NCI-H146 treated with DMSO at 0.1 percent for 48 hours (cell line): ENCODE results near the gene MASP1.

ENCODE experiments used
- DNase-seq: peaks from one replicate; lab custom pipeline; 2025; ENCODE audit not compliant: unreplicated experiment; lab: John Stamatoyannopoulos, UW

Gene MASP1

DNA sequence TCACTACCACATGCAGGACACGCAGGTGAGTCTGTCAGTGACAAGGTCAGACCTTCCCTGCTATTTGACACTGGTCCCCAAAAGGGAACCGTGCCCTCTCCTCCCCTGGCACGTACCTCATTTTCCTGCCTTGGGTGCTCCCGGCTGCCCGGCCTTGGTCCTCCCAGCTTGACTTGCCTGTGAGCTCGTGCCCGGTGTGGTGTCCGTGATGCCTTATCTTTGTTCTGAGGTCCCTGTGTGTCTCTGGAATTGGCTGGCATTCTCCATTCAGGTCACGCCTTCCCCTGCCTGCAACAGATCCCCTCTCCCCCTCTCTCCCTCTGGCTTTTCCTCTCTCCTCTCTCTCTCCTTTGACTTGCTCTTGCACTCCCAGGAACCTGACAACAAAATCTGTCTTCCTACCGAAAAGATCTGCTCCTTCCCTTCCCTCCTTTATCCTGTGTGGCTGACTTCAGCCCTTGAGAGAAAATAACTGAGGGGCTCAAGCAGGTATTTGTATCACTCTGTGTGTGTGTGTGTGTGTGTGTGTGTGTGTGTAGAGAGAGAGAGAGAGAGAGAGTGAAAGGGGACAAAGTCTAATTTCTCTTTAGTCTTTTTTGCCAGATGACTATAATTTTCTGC lies at the start of gene MASP1:
Gene MASP1 (minus strand): TSS at position 226 of the 621 bp plus-strand sequence. CDS start 105 bp downstream, at position 121.
- no peak for DNase-seq

DNA sequence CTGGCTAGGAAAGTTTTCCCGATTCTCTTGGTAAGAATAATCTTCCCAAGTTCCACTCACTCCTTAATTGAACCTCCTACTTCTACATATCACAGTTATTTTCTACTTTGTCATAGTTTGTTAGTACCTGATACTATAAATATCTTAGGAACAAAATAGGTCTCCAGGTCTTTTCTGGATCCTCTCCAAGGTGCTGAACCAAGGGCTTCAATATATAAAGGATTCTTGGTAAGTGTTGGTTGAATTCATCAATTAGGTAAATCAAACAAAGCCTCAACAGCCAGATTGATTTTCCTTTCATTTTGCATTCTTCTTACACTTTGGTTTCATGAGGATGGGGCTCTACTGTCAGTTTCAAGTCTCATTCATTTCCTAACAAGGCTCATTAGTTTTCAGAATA lies 49.0 kb upstream of the MASP1 start:
- no peak for DNase-seq

DNA sequence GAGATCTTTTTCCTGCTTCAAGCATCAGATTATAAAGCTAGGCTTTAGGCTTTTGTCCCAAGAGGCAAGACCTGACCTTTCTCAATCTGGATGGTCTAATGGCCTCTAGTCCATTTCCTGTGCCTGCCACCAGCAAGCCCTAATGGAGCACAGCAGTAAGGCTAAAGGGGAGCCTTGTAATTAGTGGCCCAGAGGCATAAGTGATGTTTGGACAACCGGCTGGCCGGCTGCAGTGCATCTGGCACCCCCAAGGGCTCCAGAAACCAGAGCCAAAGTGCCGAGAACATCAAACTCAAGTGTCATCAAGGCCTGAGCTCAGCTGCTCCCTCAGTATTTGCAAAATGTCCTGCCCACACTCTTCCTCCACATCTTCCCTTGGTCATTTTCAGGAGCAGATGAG lies 44.8 kb upstream of the MASP1 start:
- no peak for DNase-seq

DNA sequence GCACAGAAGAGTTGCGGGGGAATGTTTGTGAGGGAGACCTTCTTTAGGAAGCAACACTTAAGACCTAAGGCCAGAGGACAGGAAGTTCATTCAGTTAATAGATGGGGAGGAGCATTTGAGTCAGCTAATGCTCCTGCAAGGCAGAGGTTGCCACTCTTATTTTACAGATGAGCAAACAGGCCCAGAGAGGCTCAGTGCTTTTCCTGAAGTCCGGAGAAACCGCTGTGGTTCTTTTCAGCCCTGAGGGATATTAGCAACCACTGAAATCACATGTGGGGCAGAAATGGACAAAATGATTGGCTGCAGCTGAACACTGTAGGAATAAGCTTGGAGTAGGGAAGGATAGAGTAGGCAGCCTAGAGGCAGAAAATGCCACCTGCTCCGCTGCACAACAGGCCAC lies 43.4 kb upstream of the MASP1 start:
- DNase-seq, result no peak

DNA sequence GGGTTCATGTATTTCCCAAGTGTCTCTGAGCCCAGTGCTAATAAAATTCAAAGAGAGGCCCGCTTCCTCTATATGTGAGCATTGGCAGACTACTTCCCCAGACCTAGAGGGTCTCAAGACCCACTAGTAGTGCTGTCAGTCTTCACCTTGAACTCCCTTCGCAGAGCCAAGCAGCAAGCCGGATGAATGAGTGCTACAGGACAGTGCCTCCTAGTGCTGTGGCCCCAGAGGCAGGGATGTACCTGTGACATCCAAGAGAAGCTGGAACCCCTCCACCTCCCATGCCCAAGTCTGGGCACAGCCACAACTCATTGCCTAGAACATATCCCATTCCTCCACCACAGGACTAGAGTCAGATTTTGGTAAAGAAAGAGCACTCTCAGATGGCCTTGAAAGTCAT lies 37.2 kb upstream of the MASP1 start:
- no peak for DNase-seq

DNA sequence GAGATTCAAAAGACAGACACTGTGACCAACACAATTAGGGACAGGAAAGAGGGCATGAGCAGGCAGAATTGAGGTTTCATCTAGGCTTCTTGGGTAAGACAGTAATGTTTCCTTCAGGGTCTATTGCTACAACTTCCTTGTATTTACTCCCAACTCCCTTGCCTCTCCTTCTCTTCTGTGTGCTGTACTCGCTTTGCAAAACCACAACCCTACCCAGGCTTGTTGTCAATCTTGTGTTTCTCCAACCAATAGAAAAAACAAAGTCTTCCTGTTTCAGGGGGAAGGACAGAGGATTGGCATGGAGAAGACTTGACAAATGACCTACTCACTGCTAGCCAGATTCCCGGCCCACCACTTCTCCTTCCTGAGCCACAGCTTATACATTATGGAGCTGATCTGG lies 36.3 kb upstream of the MASP1 start:
- DNase-seq, result no peak

DNA sequence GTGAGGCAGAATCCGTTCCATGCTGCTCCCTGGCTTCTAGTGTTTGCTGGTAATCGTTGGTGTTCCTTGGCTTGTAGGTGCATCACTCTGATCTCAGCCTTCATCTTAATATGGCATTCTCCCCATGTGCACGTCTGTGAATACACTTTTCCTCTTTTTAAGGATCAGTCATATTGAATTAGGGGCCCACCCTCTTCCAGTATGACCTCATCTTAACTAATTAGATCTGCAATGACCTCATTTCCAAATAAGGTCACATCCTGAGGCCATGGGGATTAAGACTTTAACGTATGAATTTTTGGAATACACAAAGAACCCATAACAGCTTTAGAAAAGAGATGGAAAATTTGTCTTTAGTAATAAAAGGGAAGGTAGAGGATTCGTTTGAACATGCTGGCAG lies 34.1 kb upstream of the MASP1 start:
- no peak for DNase-seq

GRCh38 chr3:187323091-187323490 lies 31.6 kb upstream of the MASP1 start:
- no peak for DNase-seq

DNA sequence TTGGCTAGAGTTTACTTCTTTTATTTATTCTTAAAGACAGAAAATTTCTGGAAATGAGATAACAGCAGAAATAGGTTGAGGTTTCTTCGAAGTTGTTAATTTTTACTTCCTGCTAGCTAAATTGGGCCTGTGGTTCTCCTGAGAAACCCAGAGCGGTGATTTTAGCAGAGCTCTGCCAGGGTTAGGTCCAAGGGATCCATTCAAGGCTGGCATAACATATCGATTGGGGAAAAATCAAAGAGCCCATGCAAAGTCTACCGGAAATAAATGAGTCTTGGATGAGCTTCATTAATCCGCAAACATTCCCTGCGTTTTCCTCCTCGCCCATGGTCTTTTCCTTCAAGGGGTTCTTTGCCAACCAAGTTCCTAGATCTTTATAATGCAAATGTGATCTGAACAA lies 30.8 kb upstream of the MASP1 start:
- DNase-seq, result no peak

DNA sequence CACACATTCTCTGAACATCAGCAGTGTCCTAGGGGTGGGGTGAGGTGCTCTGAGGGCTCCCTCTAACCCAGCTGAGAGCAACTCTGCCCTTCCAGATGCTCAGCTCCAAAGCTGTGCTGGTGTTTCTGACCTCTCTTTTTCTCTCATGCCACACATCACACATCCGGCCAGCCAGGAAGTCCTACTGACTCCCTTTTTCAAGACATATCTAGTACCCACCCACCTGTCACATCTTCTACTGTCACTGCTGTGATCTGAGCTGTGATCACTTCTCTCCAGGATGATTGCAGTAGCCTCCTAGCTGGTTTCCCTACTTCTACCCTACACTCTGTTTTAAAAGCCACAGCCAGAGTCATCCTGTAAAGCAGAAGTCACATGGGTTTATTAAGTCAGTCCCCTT lies 30.2 kb upstream of the MASP1 start:
- DNase-seq, result no peak

DNA sequence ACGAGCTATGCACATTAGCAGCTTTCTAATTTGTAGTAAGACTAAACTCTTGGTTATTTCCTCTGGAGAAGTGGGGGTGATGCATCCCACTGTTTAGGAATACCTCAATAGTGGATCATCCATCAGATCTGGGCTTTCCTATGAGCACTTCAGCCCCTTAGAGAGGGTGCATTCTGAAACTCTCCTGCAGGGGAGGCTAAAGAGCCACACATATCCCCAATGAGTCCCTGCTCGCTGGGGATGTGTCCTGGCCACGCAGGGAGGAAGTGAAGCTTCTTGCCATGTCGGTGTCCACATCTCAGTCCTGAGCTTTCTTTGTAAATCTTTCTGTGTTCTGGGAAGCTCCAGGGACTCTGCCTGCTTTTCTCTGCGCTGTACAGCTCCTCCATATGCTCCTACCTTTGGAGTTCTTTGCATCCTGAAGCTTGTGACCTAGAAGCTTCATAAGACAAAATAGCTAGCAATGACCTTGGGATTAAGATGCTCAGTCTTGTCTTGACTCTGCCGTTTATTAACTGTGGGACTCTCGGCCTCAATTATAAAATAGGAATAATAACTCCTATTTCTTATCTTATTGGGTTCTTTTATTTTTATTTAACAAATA lies 28.3 kb upstream of the MASP1 start:
- DNase-seq, result no peak

DNA sequence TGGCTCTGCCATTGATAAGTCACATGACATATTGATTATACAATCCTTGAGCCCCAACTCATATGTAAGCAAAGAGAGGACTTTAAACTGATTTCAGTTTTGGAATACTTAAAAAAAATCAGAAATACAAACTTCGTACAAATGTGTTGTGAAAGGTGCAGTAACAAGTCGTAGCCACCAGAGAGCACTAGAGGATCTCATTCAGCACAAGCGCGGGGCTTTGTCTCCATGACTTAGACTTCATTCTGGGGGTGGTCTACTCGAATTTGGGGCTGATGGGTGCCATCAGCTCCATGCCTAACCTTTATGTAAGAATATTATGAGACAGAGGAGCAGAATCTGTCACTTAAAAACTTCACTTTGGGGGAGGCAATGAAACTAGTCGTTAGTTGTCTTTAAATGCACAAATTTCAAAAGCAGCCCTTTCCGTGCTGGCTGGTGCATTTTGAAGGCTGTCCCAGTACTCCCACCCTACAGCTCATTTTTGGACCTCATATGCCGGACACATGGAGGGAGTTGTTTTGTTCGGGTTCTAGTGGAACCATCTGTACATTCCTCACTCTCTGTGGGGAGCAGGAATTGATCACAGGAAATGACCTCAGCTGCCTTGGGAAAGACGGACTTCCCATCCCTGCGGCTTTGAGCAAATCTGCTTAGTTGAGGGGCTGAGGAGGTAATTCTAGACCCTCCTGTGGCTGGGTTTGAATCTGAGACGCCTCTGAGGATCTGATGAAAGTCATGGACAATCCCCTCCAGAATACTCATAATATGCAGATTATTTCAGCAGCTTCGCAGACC lies 27.5 kb upstream of the MASP1 start:
- peak; percentile 34 for DNase-seq

GRCh38 chr3:187315872-187316271 lies 24.3 kb upstream of the MASP1 start:
- DNase-seq, result no peak

DNA sequence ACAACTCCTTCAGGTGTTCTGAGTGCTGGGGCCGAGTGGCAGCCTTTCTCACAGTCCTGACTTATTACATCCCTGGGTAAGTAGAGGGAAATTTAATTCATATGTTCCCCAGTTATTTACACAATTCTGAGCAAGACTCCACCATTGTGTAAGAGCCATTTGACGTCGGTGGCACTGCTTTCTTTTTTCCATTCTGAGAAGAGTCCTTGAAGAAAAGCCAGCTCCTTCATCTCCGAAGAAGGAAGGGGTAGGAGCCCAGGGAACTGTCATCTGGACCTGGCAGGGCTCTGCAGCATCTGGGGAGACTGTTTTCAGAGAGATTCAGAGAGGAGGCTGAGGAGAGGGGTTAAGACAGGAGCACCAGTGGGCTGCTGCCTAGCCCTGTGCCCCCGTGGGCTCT lies 22.6 kb upstream of the MASP1 start:
- DNase-seq, result no peak

DNA sequence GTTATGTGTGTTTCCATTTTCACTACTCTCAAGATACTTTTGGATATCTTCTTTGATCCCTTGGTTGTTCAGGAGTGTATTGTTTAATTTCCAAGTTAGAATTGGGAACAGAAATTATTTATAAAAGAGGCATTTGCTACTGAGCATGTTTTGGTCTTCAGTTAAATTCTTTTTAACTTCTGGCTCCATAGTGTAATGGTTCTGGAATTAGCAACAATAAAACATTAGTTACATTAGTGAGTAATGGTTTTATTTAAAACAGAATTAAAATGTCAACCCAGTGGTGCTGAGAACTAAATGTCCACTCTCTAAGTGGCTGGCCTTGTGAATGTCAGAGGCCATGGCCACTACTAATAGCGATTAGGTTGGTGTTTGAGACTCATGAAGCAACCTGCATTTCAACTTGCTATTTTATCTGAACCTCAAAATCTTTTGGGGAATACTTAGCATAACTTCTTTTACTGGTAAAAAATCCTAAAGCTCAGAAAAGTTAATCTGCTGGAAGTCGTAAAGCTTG lies 19.5 kb upstream of the MASP1 start:
- DNase-seq, result no peak

GRCh38 chr3:187310226-187310625 lies 18.7 kb upstream of the MASP1 start:
- no peak for DNase-seq

DNA sequence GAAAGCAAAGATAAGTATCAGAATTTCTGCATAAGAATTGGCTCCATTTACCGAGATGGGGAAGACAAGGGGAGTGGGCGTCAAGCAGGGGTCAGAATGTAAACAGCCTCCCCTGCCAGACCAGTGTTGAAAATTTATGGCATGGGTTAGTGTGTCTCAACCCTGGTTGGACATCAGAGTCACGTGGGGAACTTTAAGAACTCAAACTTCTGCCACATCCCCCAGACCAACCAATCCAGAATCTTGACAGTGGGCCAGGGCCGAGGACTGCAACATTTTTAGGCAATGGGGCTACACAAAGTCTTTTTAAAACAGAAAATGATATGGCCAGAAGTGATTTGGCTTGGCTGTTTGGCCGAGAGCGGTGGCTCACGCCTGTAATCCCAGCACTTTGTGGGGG lies 14.3 kb upstream of the MASP1 start:
- no peak for DNase-seq

DNA sequence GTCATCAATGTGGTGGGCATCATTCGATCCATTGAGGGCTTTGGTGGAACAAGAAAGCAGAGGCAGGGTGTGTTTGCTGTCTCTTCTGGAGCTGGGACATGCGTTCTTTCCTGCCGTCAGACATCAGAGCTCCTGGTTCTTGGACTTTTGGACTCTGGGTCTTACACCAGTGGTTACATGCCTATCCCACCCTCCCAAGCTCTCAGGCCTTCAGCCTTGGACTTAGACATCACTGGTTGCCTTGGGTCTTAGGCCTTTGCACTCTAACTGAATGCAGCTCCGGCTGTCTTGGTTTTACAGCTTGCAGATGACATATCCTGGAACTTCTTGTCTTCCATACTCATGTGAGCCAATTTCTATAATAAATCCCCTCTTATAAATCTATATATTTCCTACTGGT lies 8.1 kb upstream of the MASP1 start:
- DNase-seq, result no peak

GRCh38 chr3:187296911-187297310 lies 5.4 kb upstream of the MASP1 start:
- DNase-seq, result no peak

- DNase-seq, result no peak
These were observed 4.5 kb upstream of the MASP1 start for GRCh38 chr3:187296058-187296457.

- no peak for DNase-seq
These were observed 3.9 kb upstream of the MASP1 start for GRCh38 chr3:187295316-187296034.
